ENCODE measurements around the gene NEUROG2. TPM values are rescaled to one million over a fixed set of nuclear protein-coding genes. Genes with fewer than 3 reads are reported as not detected.

NEUROG2 gene
- total and polyA plus RNA-seq, 2 experiments from 2014 or later, result 0.24 TPM; not detected in 1

- DNase-seq (ENCODE audit: low read depth in 1 of 2, low spot score in 1 of 2), result no peak
- Histone ChIP-seq H3K4me1 (ENCODE audit: low read depth) (no peaks in the 10 kb centered on the region), H3K27me3 (peaks cover 100% of the 10 kb centered on the region), H3K9me3 (ENCODE audit: low read depth) (no peaks in the 10 kb centered on the region), H3K36me3 (no peaks in the 10 kb centered on the region), H3K4me3 (peak overlapping the region; percentile 5), H3K27ac (no peak overlapping the region)
- TF ChIP-seq, protein P1, sequence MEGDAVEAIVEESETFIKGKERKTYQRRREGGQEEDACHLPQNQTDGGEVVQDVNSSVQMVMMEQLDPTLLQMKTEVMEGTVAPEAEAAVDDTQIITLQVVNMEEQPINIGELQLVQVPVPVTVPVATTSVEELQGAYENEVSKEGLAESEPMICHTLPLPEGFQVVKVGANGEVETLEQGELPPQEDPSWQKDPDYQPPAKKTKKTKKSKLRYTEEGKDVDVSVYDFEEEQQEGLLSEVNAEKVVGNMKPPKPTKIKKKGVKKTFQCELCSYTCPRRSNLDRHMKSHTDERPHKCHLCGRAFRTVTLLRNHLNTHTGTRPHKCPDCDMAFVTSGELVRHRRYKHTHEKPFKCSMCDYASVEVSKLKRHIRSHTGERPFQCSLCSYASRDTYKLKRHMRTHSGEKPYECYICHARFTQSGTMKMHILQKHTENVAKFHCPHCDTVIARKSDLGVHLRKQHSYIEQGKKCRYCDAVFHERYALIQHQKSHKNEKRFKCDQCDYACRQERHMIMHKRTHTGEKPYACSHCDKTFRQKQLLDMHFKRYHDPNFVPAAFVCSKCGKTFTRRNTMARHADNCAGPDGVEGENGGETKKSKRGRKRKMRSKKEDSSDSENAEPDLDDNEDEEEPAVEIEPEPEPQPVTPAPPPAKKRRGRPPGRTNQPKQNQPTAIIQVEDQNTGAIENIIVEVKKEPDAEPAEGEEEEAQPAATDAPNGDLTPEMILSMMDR (IDR thresholded peaks at IDR 0.05; ENCODE audit: low read depth, low read length), result no peak
These were observed 5.5 kb downstream of the NEUROG2 start for GRCh38 chr4:112510291-112511092.

DNA sequence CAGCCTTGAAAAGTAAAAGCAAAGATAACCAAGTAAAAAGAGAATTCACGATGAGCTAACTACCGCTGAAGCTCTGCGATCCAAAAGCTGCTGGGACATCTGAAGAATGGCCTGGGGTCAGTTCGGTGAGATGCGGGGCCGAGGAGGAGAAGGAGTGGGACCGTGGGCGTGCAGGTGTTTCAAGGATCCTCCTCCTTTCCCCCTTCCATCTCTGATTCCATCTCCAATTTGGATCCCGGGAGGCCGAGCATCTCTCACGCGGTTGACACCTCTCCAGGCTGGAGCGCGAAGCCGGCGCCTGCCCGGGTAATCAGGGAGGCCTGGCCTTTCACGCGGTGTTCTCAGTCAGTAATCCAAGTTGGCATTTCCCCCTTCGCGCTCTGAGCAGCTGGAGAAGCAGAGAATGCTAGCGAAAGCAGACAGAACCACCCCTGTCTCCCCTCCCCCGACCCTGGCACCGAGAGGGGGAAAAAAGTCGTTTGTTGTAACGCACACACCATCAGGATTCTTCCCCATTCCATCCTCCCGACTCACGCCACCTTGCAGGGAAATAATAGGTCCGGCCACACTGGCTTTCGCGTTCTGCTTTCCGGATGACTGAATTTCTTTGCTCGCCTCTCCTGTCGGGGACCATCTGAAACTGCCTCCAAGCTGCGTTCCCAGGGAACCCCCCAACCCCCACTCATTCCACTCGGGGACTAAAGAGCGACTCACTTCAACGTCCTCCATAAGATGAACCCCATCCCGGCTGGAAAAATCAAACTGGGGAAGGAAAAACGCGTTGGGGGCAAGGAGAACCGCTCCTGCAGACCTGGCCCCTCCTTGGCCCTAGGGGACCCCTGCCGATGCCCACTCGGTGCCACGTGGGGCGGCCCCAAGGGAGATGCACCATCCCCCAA is 6.5 kb downstream of the NEUROG2 start:
- TF ChIP-seq, protein P1 (IDR thresholded peaks at IDR 0.05; ENCODE audit: low read depth, low read length), result no peak
- Histone ChIP-seq H3K4me1 (ENCODE audit: low read depth) (no peaks in the 10 kb centered on the region), H3K9me3 (ENCODE audit: low read depth) (no peaks in the 10 kb centered on the region), H3K4me3 (no peak overlapping the region), H3K27me3 (peaks cover 100% of the 10 kb centered on the region), H3K36me3 (no peaks in the 10 kb centered on the region), H3K27ac (no peak overlapping the region)
- DNase-seq (ENCODE audit: low read depth in 1 of 2, low spot score in 1 of 2), result no peak

- Histone ChIP-seq H3K36me3 (no peaks in the 10 kb centered on the region), H3K27me3 (peaks cover 100% of the 10 kb centered on the region), H3K27ac (no peak overlapping the region), H3K9me3 (ENCODE audit: low read depth) (no peaks in the 10 kb centered on the region), H3K4me3 (no peak overlapping the region), H3K4me1 (ENCODE audit: low read depth) (no peaks in the 10 kb centered on the region)
- DNase-seq (ENCODE audit: low read depth in 1 of 2, low spot score in 1 of 2), result no peak
- TF ChIP-seq, protein P1 (IDR thresholded peaks at IDR 0.05; ENCODE audit: low read depth, low read length), result no peak
These were observed 7.6 kb downstream of the NEUROG2 start for GRCh38 chr4:112508356-112508755.

GRCh38 chr4:112504807-112505206 is 11.2 kb downstream of the NEUROG2 start:
- Histone ChIP-seq H3K4me1 (ENCODE audit: low read depth) (no peaks in the 10 kb centered on the region), H3K27ac (no peak overlapping the region), H3K9me3 (ENCODE audit: low read depth) (no peaks in the 10 kb centered on the region), H3K36me3 (no peaks in the 10 kb centered on the region), H3K4me3 (no peak overlapping the region), H3K27me3 (peaks cover 89% of the 10 kb centered on the region)
- DNase-seq (ENCODE audit: low read depth in 1 of 2, low spot score in 1 of 2), result no peak
- TF ChIP-seq, protein P1 (IDR thresholded peaks at IDR 0.05; ENCODE audit: low read depth, low read length), result no peak

- Histone ChIP-seq H3K4me3 (no peak overlapping the region), H3K4me1 (ENCODE audit: low read depth) (no peaks in the 10 kb centered on the region), H3K27me3 (peaks cover 70% of the 10 kb centered on the region), H3K27ac (no peak overlapping the region), H3K36me3 (no peaks in the 10 kb centered on the region), H3K9me3 (ENCODE audit: low read depth) (no peaks in the 10 kb centered on the region)
- TF ChIP-seq, protein P1 (IDR thresholded peaks at IDR 0.05; ENCODE audit: low read depth, low read length), result no peak
- DNase-seq (ENCODE audit: low read depth in 1 of 2, low spot score in 1 of 2), result no peak
These were observed 13.1 kb downstream of the NEUROG2 start for GRCh38 chr4:112502871-112503270.
